HG02678 (cell line): Measurements from ENCODE around the gene SIVA1.

Source experiments
- ATAC-seq: cut with Tn5 transposase; IDR thresholded peaks from one replicate; pipeline ENCODE4 v1.9.1; 2021; ENCODE audit warnings: mild to moderate bottlenecking, moderate library complexity; ENCODE audit not compliant: unreplicated experiment

Gene SIVA1

GRCh38 chr14:104783484-104784217 lies 30.7 kb downstream of the SIVA1 start:
- no peak for ATAC-seq

- ATAC-seq = no peak
Measured at GRCh38 chr14:104784218-104784568, 31.2 kb downstream of the SIVA1 start.

GRCh38 chr14:104784846-104785707 lies 32.1 kb downstream of the SIVA1 start:
- no peak for ATAC-seq

- ATAC-seq = no peak
Measured at GRCh38 chr14:104785708-104786080, 32.7 kb downstream of the SIVA1 start.

GRCh38 chr14:104786091-104786586 lies 33.2 kb downstream of the SIVA1 start:
- ATAC-seq = no peak

GRCh38 chr14:104786726-104787675 lies 34.1 kb downstream of the SIVA1 start:
- no peak for ATAC-seq

GRCh38 chr14:104787736-104788135 lies 34.8 kb downstream of the SIVA1 start:
- no peak for ATAC-seq

- ATAC-seq = no peak
Measured at GRCh38 chr14:104788161-104788818, 35.3 kb downstream of the SIVA1 start.

GRCh38 chr14:104788873-104789663 lies 36.1 kb downstream of the SIVA1 start:
- ATAC-seq = no peak

GRCh38 chr14:104789752-104790743 lies 37.1 kb downstream of the SIVA1 start:
- no peak for ATAC-seq

- ATAC-seq = no peak
Measured at GRCh38 chr14:104791425-104791824, 38.5 kb downstream of the SIVA1 start.

GRCh38 chr14:104792101-104792884 lies 39.3 kb downstream of the SIVA1 start:
- no peak for ATAC-seq

GRCh38 chr14:104792945-104793702 lies 40.2 kb downstream of the SIVA1 start:
- no peak for ATAC-seq

- no peak for ATAC-seq
Measured at GRCh38 chr14:104793703-104793959, 40.7 kb downstream of the SIVA1 start.

- no peak for ATAC-seq
Measured at GRCh38 chr14:104794099-104794498, 41.2 kb downstream of the SIVA1 start.

GRCh38 chr14:104794631-104794992 lies 41.7 kb downstream of the SIVA1 start:
- ATAC-seq = peak; percentile 1
